Lower leg skin (tissue), 3 donors: ENCODE measurements around the gene FOXA1.

Experiments
- CTCF ChIP-seq, 3 donors: fragments of 450-650 bp; IDR thresholded peaks; one replicate each; pipeline ENCODE4 v1.5.1; 2016; ENCODE audit warnings: antibody characterized with exemption in 3 of 3, mild to moderate bottlenecking in 3 of 3, moderate library complexity in 2 of 3
- POLR2A ChIP-seq, 2 donors: fragments of 450-650 bp; IDR thresholded peaks; one replicate each; pipeline ENCODE4 v1.6.1; 2016 to 2017; ENCODE audit warnings: antibody characterized with exemption in 2 of 2, mild to moderate bottlenecking in 1 of 2, moderate library complexity in 1 of 2

- TF ChIP-seq CTCF (IDR thresholded peaks at IDR 0.05) (no peak), POLR2A (IDR thresholded peaks at IDR 0.05) (no peak)
Measured at GRCh38 chr14:37565550-37565949, 29.5 kb downstream of the FOXA1 start.
